ENCODE results near the gene PAPPA. TPM values are rescaled to one million over a fixed set of nuclear protein-coding genes. Genes with fewer than 3 reads are reported as not detected.

Gene PAPPA
- total RNA-seq, 1 experiment from 2014 or later, result 0.05 TPM

GRCh38 chr9:116378873-116379272, 225.3 kb downstream of the PAPPA start:
- no peaks in the 10 kb centered on the region for H3K36me3 ChIP-seq (ENCODE audit: control insufficient read depth in 1 of 2, insufficient read depth in 2 of 2, low read length in 2 of 2)
- no peaks in the 10 kb centered on the region for H4K20me1 ChIP-seq (ENCODE audit: insufficient read depth)
- no peak overlapping the region for H2AFZ ChIP-seq (ENCODE audit: low read depth, low read length, poor library complexity, severe bottlenecking)
- no TSS peak for BruUV-seq (replicated peaks)
- DNase-seq (ENCODE audit: low read depth, low spot score) (no peak), ATAC-seq (no peak)
- H3K4me1 ChIP-seq (ENCODE audit: control insufficient read depth in 1 of 2, insufficient read depth in 2 of 2, low read length in 2 of 2), result peaks cover 11 to 17% of the 10 kb centered on the region in 2 experiments
- intact Hi-C loops (cut with micrococcal nuclease), result no loop called here
- H3K9ac ChIP-seq (ENCODE audit: low read length), result no peak overlapping the region
- H3K27ac ChIP-seq (ENCODE audit: low read depth, low read length), result no peak overlapping the region
- ChIA-PET CTCF (no interaction called here), RAD21 (ENCODE audit: low non-redundant PET in 1 of 2, low total read pairs in 2 of 2, uncharacterized antibody in 2 of 2, unreplicated experiment in 2 of 2) (no interaction called here), POLR2A (no interaction called here)
- no peaks in the 10 kb centered on the region for H3K27me3 ChIP-seq (ENCODE audit: insufficient read depth, low read length)
- H3K9me2 ChIP-seq (ENCODE audit: insufficient read depth), result no peaks in the 10 kb centered on the region
- no peak overlapping the region for H3K4me3 ChIP-seq (replicated peaks in 1 of 2; ENCODE audit: low read depth in 1 of 2, low read length in 2 of 2)
- H3K79me2 ChIP-seq (ENCODE audit: insufficient read depth, low read length), result no peaks in the 10 kb centered on the region
- no peaks in the 10 kb centered on the region for H3K9me3 ChIP-seq (ENCODE audit: control insufficient read depth in 1 of 2, insufficient read depth in 1 of 2, low read depth in 1 of 2, low read length in 2 of 2)
- H3K4me2 ChIP-seq (ENCODE audit: low read length), result no peak overlapping the region
- no peak for TF ChIP-seq RAD21 (IDR thresholded peaks at IDR 0.05; ENCODE audit: low read depth)
- TF ChIP-seq, protein P1, sequence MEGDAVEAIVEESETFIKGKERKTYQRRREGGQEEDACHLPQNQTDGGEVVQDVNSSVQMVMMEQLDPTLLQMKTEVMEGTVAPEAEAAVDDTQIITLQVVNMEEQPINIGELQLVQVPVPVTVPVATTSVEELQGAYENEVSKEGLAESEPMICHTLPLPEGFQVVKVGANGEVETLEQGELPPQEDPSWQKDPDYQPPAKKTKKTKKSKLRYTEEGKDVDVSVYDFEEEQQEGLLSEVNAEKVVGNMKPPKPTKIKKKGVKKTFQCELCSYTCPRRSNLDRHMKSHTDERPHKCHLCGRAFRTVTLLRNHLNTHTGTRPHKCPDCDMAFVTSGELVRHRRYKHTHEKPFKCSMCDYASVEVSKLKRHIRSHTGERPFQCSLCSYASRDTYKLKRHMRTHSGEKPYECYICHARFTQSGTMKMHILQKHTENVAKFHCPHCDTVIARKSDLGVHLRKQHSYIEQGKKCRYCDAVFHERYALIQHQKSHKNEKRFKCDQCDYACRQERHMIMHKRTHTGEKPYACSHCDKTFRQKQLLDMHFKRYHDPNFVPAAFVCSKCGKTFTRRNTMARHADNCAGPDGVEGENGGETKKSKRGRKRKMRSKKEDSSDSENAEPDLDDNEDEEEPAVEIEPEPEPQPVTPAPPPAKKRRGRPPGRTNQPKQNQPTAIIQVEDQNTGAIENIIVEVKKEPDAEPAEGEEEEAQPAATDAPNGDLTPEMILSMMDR (IDR thresholded peaks at IDR 0.05 in 2 of 3, conservative IDR thresholded peaks at IDR 0.05 in 1 of 3; ENCODE audit: borderline replicate concordance in 1 of 3, insufficient read depth in 1 of 3, low read depth in 2 of 3, low read length in 2 of 3), result no peak
- TF ChIP-seq ZNF274 (IDR thresholded peaks at IDR 0.05; ENCODE audit: low read depth, low read length), result no peak
- no peak for TF ChIP-seq SIN3A (IDR thresholded peaks at IDR 0.05; ENCODE audit: low read depth)
- TF ChIP-seq ELF1 (IDR thresholded peaks at IDR 0.05; ENCODE audit: borderline replicate concordance, low read depth), result no peak

DNA sequence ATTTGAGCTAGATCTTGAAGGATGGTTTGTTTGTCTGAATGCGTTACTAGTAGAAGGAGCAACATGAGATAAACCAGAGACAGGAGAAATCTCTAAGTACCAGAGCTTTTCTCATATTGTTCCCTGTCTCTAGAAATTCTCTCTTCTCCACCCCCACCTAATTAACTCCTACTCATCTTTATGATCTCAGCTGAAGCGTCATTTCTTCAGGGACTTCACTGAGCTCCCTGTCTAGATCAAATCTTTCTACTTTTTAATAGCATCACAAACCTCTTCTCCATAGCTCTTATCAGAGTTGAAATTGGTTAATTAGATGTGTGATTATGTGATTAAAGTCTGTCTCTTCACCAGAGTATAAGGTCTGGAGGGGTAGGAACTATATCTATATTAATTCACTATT, 226.2 kb downstream of the PAPPA start:
- POLR2A ChIA-PET, result no interaction called here
- intact Hi-C loops (cut with micrococcal nuclease), result no loop called here
- BruUV-seq (replicated peaks), result no TSS peak
- RAD21 ChIA-PET (ENCODE audit: low non-redundant PET in 1 of 2, low total read pairs in 2 of 2, uncharacterized antibody in 2 of 2, unreplicated experiment in 2 of 2), result no interaction called here
- no peak for DNase-seq (ENCODE audit: low read depth, low spot score)
- ATAC-seq, result no peak
- no peaks in the 10 kb centered on the region for H3K36me3 ChIP-seq (ENCODE audit: control insufficient read depth in 1 of 2, insufficient read depth in 2 of 2, low read length in 2 of 2)
- no peak overlapping the region for H3K9ac ChIP-seq (ENCODE audit: low read length)
- H3K27ac ChIP-seq (ENCODE audit: low read depth, low read length), result no peak overlapping the region
- CTCF ChIA-PET, result no interaction called here
- no peak overlapping the region for H3K4me3 ChIP-seq (replicated peaks in 1 of 2; ENCODE audit: low read depth in 1 of 2, low read length in 2 of 2)
- no peak for TF ChIP-seq EZH2phosphoT487 (IDR thresholded peaks at IDR 0.05; ENCODE audit: borderline replicate concordance)
- TF ChIP-seq, protein P2, sequence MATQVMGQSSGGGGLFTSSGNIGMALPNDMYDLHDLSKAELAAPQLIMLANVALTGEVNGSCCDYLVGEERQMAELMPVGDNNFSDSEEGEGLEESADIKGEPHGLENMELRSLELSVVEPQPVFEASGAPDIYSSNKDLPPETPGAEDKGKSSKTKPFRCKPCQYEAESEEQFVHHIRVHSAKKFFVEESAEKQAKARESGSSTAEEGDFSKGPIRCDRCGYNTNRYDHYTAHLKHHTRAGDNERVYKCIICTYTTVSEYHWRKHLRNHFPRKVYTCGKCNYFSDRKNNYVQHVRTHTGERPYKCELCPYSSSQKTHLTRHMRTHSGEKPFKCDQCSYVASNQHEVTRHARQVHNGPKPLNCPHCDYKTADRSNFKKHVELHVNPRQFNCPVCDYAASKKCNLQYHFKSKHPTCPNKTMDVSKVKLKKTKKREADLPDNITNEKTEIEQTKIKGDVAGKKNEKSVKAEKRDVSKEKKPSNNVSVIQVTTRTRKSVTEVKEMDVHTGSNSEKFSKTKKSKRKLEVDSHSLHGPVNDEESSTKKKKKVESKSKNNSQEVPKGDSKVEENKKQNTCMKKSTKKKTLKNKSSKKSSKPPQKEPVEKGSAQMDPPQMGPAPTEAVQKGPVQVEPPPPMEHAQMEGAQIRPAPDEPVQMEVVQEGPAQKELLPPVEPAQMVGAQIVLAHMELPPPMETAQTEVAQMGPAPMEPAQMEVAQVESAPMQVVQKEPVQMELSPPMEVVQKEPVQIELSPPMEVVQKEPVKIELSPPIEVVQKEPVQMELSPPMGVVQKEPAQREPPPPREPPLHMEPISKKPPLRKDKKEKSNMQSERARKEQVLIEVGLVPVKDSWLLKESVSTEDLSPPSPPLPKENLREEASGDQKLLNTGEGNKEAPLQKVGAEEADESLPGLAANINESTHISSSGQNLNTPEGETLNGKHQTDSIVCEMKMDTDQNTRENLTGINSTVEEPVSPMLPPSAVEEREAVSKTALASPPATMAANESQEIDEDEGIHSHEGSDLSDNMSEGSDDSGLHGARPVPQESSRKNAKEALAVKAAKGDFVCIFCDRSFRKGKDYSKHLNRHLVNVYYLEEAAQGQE (IDR thresholded peaks at IDR 0.05; ENCODE audit: low read depth), result no peak
- TF ChIP-seq FOSL1 (IDR thresholded peaks at IDR 0.05; ENCODE audit: low read depth), result no peak
- no peak for TF ChIP-seq ZNF274 (IDR thresholded peaks at IDR 0.05; ENCODE audit: low read depth, low read length)
- no peak overlapping the region for H3K4me2 ChIP-seq (ENCODE audit: low read length)
- no peaks in the 10 kb centered on the region for H3K27me3 ChIP-seq (ENCODE audit: insufficient read depth, low read length)
- peaks cover 11 to 17% of the 10 kb centered on the region in 2 experiments for H3K4me1 ChIP-seq (ENCODE audit: control insufficient read depth in 1 of 2, insufficient read depth in 2 of 2, low read length in 2 of 2)
- no peaks in the 10 kb centered on the region for H3K9me2 ChIP-seq (ENCODE audit: insufficient read depth)
- H4K20me1 ChIP-seq (ENCODE audit: insufficient read depth), result no peaks in the 10 kb centered on the region
- no peak overlapping the region for H2AFZ ChIP-seq (ENCODE audit: low read depth, low read length, poor library complexity, severe bottlenecking)
- no peaks in the 10 kb centered on the region for H3K9me3 ChIP-seq (ENCODE audit: control insufficient read depth in 1 of 2, insufficient read depth in 1 of 2, low read depth in 1 of 2, low read length in 2 of 2)
- no peaks in the 10 kb centered on the region for H3K79me2 ChIP-seq (ENCODE audit: insufficient read depth, low read length)
